Measurements from ENCODE around the gene ATRN.

ATRN gene

DNA sequence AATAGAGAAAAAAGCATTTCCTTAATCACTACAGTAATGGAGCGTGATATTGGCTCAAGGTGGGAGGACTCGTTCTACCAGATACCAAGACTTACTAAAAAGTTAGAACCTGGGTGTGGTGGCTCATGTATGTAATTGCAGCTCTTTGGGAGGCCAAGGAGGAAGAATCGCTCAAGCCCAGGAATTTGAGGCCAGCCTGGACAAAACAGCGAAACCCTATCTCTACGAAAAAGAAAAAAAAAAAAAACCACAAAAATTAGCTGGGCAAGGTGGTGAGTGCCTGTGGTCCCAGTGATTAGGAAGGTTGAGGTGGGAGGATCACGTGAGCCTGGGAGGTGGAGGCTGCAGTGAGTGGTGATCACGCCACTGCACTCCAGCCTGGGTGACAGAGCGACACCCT, 24.0 kb upstream of the ATRN start:
- H3K4me1 ChIP-seq (ENCODE audit: insufficient read depth, low read length): no peaks in the 10 kb centered on the region
- H3K36me3 ChIP-seq (ENCODE audit: insufficient read depth, low read length): no peaks in the 10 kb centered on the region
- no peaks in the 10 kb centered on the region for H4K20me1 ChIP-seq (ENCODE audit: insufficient read depth, low read length)
- H3K4me3 ChIP-seq (ENCODE audit: low read depth in 1 of 2, low read length in 2 of 2): no peak overlapping the region
- no peak for DNase-seq
- no peak overlapping the region for H3K9ac ChIP-seq (ENCODE audit: low read depth, low read length)
- no peaks in the 10 kb centered on the region for H3K9me3 ChIP-seq (ENCODE audit: insufficient read depth, low read length, severe bottlenecking)
- no peak overlapping the region for H2AFZ ChIP-seq (ENCODE audit: low read depth, low read length)
- peaks cover 11% of the 10 kb centered on the region for H3K27me3 ChIP-seq (ENCODE audit: insufficient read depth, low read length, poor library complexity)
- no peak for ATAC-seq (ENCODE audit: insufficient read depth, low read depth)
- TF ChIP-seq, protein P1, sequence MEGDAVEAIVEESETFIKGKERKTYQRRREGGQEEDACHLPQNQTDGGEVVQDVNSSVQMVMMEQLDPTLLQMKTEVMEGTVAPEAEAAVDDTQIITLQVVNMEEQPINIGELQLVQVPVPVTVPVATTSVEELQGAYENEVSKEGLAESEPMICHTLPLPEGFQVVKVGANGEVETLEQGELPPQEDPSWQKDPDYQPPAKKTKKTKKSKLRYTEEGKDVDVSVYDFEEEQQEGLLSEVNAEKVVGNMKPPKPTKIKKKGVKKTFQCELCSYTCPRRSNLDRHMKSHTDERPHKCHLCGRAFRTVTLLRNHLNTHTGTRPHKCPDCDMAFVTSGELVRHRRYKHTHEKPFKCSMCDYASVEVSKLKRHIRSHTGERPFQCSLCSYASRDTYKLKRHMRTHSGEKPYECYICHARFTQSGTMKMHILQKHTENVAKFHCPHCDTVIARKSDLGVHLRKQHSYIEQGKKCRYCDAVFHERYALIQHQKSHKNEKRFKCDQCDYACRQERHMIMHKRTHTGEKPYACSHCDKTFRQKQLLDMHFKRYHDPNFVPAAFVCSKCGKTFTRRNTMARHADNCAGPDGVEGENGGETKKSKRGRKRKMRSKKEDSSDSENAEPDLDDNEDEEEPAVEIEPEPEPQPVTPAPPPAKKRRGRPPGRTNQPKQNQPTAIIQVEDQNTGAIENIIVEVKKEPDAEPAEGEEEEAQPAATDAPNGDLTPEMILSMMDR (IDR thresholded peaks at IDR 0.05; ENCODE audit: borderline replicate concordance, extremely low read depth, low read length, poor library complexity, severe bottlenecking): no peak
- no peak for TF ChIP-seq EZH2 (IDR thresholded peaks at IDR 0.05; ENCODE audit: borderline replicate concordance, low read depth, low read length, severe bottlenecking)
- no peak overlapping the region for H3K27ac ChIP-seq (ENCODE audit: low read length)
- H3K4me2 ChIP-seq (ENCODE audit: insufficient read depth, low read length): no peak overlapping the region
- H3K79me2 ChIP-seq (ENCODE audit: insufficient read depth, low read length): no peaks in the 10 kb centered on the region

DNA sequence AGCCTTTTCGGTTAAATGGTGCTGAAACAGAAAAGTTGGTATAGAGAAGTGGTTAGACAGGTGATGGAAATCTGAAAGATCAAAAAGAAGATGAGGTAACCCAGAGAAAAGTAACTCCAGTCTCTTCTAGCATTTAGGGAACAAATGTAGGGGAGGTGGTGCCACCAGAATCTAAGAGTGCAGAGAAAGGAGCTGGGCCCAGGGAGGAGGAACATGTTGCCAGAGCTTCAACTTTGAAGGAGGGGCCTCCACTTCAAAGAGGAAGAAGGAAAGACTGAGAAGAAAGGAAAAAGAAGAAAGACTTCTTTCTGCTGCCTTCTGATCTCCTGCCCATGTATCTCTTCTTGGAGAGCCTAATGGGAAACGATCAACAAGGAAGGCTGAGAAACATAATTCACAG, 23.5 kb upstream of the ATRN start:
- Histone ChIP-seq H4K20me1 (ENCODE audit: insufficient read depth, low read length) (no peaks in the 10 kb centered on the region), H3K9ac (ENCODE audit: low read depth, low read length) (no peak overlapping the region), H3K4me1 (ENCODE audit: insufficient read depth, low read length) (no peaks in the 10 kb centered on the region), H3K4me3 (ENCODE audit: low read depth in 1 of 2, low read length in 2 of 2) (no peak overlapping the region), H3K9me3 (ENCODE audit: insufficient read depth, low read length, severe bottlenecking) (no peaks in the 10 kb centered on the region), H3K36me3 (ENCODE audit: insufficient read depth, low read length) (no peaks in the 10 kb centered on the region), H3K27me3 (ENCODE audit: insufficient read depth, low read length, poor library complexity) (peaks cover 13% of the 10 kb centered on the region), H2AFZ (ENCODE audit: low read depth, low read length) (no peak overlapping the region), H3K27ac (ENCODE audit: low read length) (no peak overlapping the region), H3K4me2 (ENCODE audit: insufficient read depth, low read length) (no peak overlapping the region), H3K79me2 (ENCODE audit: insufficient read depth, low read length) (no peaks in the 10 kb centered on the region)
- no peak for ATAC-seq (ENCODE audit: insufficient read depth, low read depth)
- no peak for DNase-seq
- TF ChIP-seq, protein P1 (IDR thresholded peaks at IDR 0.05; ENCODE audit: borderline replicate concordance, extremely low read depth, low read length, poor library complexity, severe bottlenecking): no peak
- no peak for TF ChIP-seq EZH2 (IDR thresholded peaks at IDR 0.05; ENCODE audit: borderline replicate concordance, low read depth, low read length, severe bottlenecking)

DNA sequence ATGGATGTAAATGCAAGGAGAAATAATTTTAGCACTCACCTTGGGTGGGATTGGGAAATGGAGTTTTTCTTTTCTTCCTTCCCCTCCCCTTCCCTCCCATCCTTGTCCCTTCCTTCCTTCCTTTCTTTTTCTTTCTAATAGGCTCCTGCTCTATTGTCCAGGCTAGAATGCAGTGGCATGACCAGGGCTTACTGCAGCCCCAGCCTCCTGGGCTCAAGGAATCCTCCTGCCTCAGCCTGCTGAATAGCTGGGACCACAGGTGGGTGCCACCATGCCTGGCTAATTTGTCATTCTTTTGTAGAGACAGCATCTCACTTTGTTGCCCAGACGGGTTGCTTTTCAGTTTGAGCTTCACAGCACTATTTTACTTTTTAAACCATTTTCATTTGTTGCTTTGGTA, 21.5 kb upstream of the ATRN start:
- no peaks in the 10 kb centered on the region for H4K20me1 ChIP-seq (ENCODE audit: insufficient read depth, low read length)
- H3K36me3 ChIP-seq (ENCODE audit: insufficient read depth, low read length): no peaks in the 10 kb centered on the region
- TF ChIP-seq EZH2 (IDR thresholded peaks at IDR 0.05; ENCODE audit: borderline replicate concordance, low read depth, low read length, severe bottlenecking): no peak
- TF ChIP-seq, protein P1 (IDR thresholded peaks at IDR 0.05; ENCODE audit: borderline replicate concordance, extremely low read depth, low read length, poor library complexity, severe bottlenecking): no peak
- no peak overlapping the region for H3K27ac ChIP-seq (ENCODE audit: low read length)
- H3K4me2 ChIP-seq (ENCODE audit: insufficient read depth, low read length): no peak overlapping the region
- H3K79me2 ChIP-seq (ENCODE audit: insufficient read depth, low read length): no peaks in the 10 kb centered on the region
- H3K4me1 ChIP-seq (ENCODE audit: insufficient read depth, low read length): no peaks in the 10 kb centered on the region
- no peak overlapping the region for H3K9ac ChIP-seq (ENCODE audit: low read depth, low read length)
- no peak overlapping the region for H2AFZ ChIP-seq (ENCODE audit: low read depth, low read length)
- H3K27me3 ChIP-seq (ENCODE audit: insufficient read depth, low read length, poor library complexity): peaks cover 31% of the 10 kb centered on the region
- DNase-seq (no peak), ATAC-seq (ENCODE audit: insufficient read depth, low read depth) (no peak)
- no peak overlapping the region for H3K4me3 ChIP-seq (ENCODE audit: low read depth in 1 of 2, low read length in 2 of 2)
- H3K9me3 ChIP-seq (ENCODE audit: insufficient read depth, low read length, severe bottlenecking): no peaks in the 10 kb centered on the region

DNA sequence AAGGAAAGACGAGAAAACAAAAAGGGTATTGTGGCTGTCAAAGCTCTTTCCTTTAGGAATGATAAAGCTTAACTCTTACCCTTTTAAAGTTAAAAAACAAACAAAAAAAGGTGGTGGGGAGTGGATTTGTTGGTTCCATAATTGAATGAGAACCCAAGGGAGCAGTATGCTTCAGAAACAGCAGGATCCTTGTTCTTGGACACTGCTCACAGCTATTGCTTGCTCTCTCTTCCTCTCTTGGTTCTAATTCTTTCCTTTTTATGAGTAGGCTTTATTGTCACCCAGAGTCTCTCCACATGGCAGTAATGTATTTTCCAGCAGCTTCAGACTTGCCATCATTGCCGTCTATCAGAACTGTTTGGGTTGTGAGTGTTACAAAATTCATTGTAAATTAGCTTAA, 18.7 kb upstream of the ATRN start:
- DNase-seq (no peak), ATAC-seq (ENCODE audit: insufficient read depth, low read depth) (no peak)
- TF ChIP-seq EZH2 (IDR thresholded peaks at IDR 0.05; ENCODE audit: borderline replicate concordance, low read depth, low read length, severe bottlenecking): no peak
- TF ChIP-seq, protein P1 (IDR thresholded peaks at IDR 0.05; ENCODE audit: borderline replicate concordance, extremely low read depth, low read length, poor library complexity, severe bottlenecking): no peak
- Histone ChIP-seq H3K36me3 (ENCODE audit: insufficient read depth, low read length) (no peaks in the 10 kb centered on the region), H3K4me1 (ENCODE audit: insufficient read depth, low read length) (no peaks in the 10 kb centered on the region), H3K4me3 (ENCODE audit: low read depth in 1 of 2, low read length in 2 of 2) (no peak overlapping the region), H3K9me3 (ENCODE audit: insufficient read depth, low read length, severe bottlenecking) (no peaks in the 10 kb centered on the region), H3K27me3 (ENCODE audit: insufficient read depth, low read length, poor library complexity) (peaks cover 33% of the 10 kb centered on the region), H3K4me2 (ENCODE audit: insufficient read depth, low read length) (no peak overlapping the region), H4K20me1 (ENCODE audit: insufficient read depth, low read length) (no peaks in the 10 kb centered on the region), H2AFZ (ENCODE audit: low read depth, low read length) (no peak overlapping the region), H3K9ac (ENCODE audit: low read depth, low read length) (no peak overlapping the region), H3K79me2 (ENCODE audit: insufficient read depth, low read length) (no peaks in the 10 kb centered on the region), H3K27ac (ENCODE audit: low read length) (no peak overlapping the region)
